SKM-1 (cell line): ENCODE results near the gene NKPD1.

Experiments used
- DNase-seq: peaks from one replicate; lab custom pipeline; 2025; ENCODE audit not compliant: unreplicated experiment; lab: John Stamatoyannopoulos, UW

The NKPD1 gene

GRCh38 chr19:45160870-45161737 lies at the start of gene NKPD1:
Gene NKPD1, minus strand, starts transcription at chr19:45160982. Its CDS starts 832 bp downstream, at chr19:45160150.
- no peak for DNase-seq

GRCh38 chr19:45206328-45206727 lies 45.5 kb upstream of the NKPD1 start:
- DNase-seq: no peak

GRCh38 chr19:45205810-45206209 lies 45.0 kb upstream of the NKPD1 start:
- DNase-seq: no peak

- DNase-seq: no peak
These were observed 41.9 kb upstream of the NKPD1 start for GRCh38 chr19:45202637-45203036.

GRCh38 chr19:45200568-45200967 lies 39.8 kb upstream of the NKPD1 start:
- no peak for DNase-seq

- no peak for DNase-seq
These were observed 35.0 kb upstream of the NKPD1 start for GRCh38 chr19:45195764-45196163.

- no peak for DNase-seq
These were observed 30.6 kb upstream of the NKPD1 start for GRCh38 chr19:45191375-45191774.

GRCh38 chr19:45189971-45190370 lies 29.2 kb upstream of the NKPD1 start:
- DNase-seq: no peak

- no peak for DNase-seq
These were observed 26.8 kb upstream of the NKPD1 start for GRCh38 chr19:45187421-45188100.

- DNase-seq: no peak
These were observed 25.9 kb upstream of the NKPD1 start for GRCh38 chr19:45186509-45187334.

GRCh38 chr19:45184115-45184514 lies 23.3 kb upstream of the NKPD1 start:
- DNase-seq: no peak

- no peak for DNase-seq
These were observed 22.0 kb upstream of the NKPD1 start for GRCh38 chr19:45182758-45183157.

- DNase-seq: no peak
These were observed 20.2 kb upstream of the NKPD1 start for GRCh38 chr19:45180936-45181335.

- no peak for DNase-seq
These were observed 19.1 kb upstream of the NKPD1 start for GRCh38 chr19:45179892-45180370.

- DNase-seq: no peak
These were observed 18.5 kb upstream of the NKPD1 start for GRCh38 chr19:45179072-45179891.

- peak; percentile 95 for DNase-seq
These were observed 17.7 kb upstream of the NKPD1 start, which contains the start of gene BLOC1S3 for GRCh38 chr19:45178262-45179071. Gene BLOC1S3, plus strand, starts transcription at chr19:45178784. Its CDS starts 513 bp downstream, at chr19:45179297.

GRCh38 chr19:45177817-45178261 lies 17.1 kb upstream of the NKPD1 start, which contains the start of gene TRAPPC6A:
Gene TRAPPC6A, minus strand, starts transcription at chr19:45178237. Its CDS starts 19 bp downstream, at chr19:45178218.
- DNase-seq: no peak

GRCh38 chr19:45175515-45176345 lies 14.9 kb upstream of the NKPD1 start:
- DNase-seq: no peak
